ENCODE data around the gene MACIR. TPM values are rescaled to one million over a fixed set of nuclear protein-coding genes. Genes with fewer than 3 reads are reported as not detected.

The MACIR gene, protein sequence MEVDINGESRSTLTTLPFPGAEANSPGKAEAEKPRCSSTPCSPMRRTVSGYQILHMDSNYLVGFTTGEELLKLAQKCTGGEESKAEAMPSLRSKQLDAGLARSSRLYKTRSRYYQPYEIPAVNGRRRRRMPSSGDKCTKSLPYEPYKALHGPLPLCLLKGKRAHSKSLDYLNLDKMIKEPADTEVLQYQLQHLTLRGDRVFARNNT
- total RNA-seq (2022) (24.5 and 25.2 TPM in 2 replicates), Bru-seq, nascent RNA (percentile 90 among the genes with signal in this experiment), BruChase-seq, experiment 1, labeled RNA remaining after a 6-hour chase (percentile 80 among the genes with signal in this experiment), BruChase-seq, experiment 2, labeled RNA remaining after a 2-hour chase (percentile 93 among the genes with signal in this experiment)
- long read RNA-seq, transcript C5orf30-201 (3 exons, 3,049 nt): major isoform, 43 of 67 reads
- long read RNA-seq, transcript C5orf30-203 (3 exons, 1,573 nt): minor isoform, 8 of 67 reads
- long read RNA-seq, partial matches to known transcripts: 1 of 67 reads
- long read RNA-seq, other reads (novel, unspliced or antisense): 13 of 67 reads

DNA sequence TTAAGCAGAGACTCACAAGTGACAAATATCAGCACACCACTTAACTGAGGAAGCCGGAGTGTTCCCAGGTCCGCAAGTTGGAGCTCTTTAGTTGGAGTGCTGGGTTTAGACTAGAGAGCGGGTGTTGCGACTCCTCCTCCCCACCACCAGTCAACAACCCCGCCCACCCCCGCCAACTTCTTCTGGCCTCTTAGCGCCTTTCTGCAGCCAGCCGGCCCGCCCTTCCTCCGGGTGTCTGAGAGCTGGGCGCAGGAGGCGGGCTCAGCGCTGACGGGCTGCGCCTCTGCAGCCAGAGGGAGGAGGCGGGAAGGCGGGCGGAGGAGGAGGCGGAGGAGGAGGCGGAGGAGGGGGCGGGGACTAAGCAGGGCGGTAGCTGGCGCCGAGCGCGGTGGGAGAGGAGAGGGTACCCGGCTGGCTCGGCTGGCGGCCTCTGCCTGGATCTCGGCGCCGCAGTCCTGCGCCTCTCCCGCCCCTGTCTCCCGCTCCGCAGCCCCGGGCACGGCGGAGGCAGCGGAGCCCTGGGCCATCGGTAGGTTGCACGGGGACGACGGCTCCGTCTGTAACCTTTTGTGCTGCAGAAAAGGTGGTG lies at the start of gene MACIR:
Gene MACIR (plus strand): TSS at position 396 of the 589 bp plus-strand sequence. CDS start 17,157 bp downstream, outside the sequence.
- peaks cover 30% of the 10 kb centered on the region for H3K4me1 Mint-ChIP-seq (ENCODE audit: low read depth, unreplicated experiment)
- peak within 1 kb of the TSS; percentile 94 for H3K4me3 Mint-ChIP-seq (ENCODE audit: low read depth, unreplicated experiment)
- intact Hi-C loops (cut with micrococcal nuclease; ENCODE audit: unreplicated experiment): no loop called here
- TF ChIP-seq, protein P1, sequence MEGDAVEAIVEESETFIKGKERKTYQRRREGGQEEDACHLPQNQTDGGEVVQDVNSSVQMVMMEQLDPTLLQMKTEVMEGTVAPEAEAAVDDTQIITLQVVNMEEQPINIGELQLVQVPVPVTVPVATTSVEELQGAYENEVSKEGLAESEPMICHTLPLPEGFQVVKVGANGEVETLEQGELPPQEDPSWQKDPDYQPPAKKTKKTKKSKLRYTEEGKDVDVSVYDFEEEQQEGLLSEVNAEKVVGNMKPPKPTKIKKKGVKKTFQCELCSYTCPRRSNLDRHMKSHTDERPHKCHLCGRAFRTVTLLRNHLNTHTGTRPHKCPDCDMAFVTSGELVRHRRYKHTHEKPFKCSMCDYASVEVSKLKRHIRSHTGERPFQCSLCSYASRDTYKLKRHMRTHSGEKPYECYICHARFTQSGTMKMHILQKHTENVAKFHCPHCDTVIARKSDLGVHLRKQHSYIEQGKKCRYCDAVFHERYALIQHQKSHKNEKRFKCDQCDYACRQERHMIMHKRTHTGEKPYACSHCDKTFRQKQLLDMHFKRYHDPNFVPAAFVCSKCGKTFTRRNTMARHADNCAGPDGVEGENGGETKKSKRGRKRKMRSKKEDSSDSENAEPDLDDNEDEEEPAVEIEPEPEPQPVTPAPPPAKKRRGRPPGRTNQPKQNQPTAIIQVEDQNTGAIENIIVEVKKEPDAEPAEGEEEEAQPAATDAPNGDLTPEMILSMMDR (IDR thresholded peaks at IDR 0.05; ENCODE audit: unreplicated experiment): no peak
- no peaks in the 10 kb centered on the region for H3K27me3 Mint-ChIP-seq (ENCODE audit: unreplicated experiment)
- CTCF ChIA-PET: interaction anchor here (0.6 to 3.2 kb wide), 12 partner anchors 13 to 1299 kb away, joined by 3 to 21 read pairs (median 5); no protein-coding TSS in a partner anchor
- no peaks in the 10 kb centered on the region for H3K9me3 Mint-ChIP-seq (ENCODE audit: low read depth, unreplicated experiment)
- DNase-seq: peak; percentile 99
- no TSS peak for BruUV-seq (replicated peaks)
- peak within 1 kb of the TSS; percentile 79 for H3K27ac Mint-ChIP-seq (ENCODE audit: unreplicated experiment)
- peaks cover 23% of the 10 kb centered on the region for H3K36me3 Mint-ChIP-seq (ENCODE audit: insufficient read depth, unreplicated experiment)

DNA sequence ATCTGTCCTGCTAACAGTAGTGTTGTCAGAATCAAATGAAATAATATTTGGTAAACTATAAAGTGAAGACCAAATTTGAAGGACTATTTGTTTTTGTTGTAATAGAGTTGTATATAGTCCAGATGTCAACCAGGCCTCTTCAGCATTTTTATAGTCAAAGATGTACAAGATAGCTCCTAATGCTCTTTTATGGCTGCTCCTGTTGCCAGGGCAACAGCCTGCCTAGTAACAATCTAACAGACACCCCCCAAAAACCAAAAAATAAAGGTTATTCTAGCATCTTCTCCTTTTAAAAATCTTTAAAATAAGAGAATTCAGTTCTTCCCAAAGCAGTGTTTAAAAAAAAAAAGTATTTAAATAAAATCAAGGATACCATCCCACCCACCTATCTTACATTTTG lies 49.5 kb upstream of the MACIR start:
- TF ChIP-seq, protein P1 (IDR thresholded peaks at IDR 0.05; ENCODE audit: unreplicated experiment): no peak
- Mint-ChIP-seq H3K27ac (ENCODE audit: unreplicated experiment) (no peak overlapping the region), H3K4me3 (ENCODE audit: low read depth, unreplicated experiment) (no peak overlapping the region), H3K9me3 (ENCODE audit: low read depth, unreplicated experiment) (no peaks in the 10 kb centered on the region), H3K27me3 (ENCODE audit: unreplicated experiment) (no peaks in the 10 kb centered on the region), H3K4me1 (ENCODE audit: low read depth, unreplicated experiment) (no peaks in the 10 kb centered on the region), H3K36me3 (ENCODE audit: insufficient read depth, unreplicated experiment) (no peaks in the 10 kb centered on the region)
- no TSS peak for BruUV-seq (replicated peaks)
- DNase-seq: no peak
- intact Hi-C loops (cut with micrococcal nuclease; ENCODE audit: unreplicated experiment): no loop called here
- CTCF ChIA-PET: no interaction called here

DNA sequence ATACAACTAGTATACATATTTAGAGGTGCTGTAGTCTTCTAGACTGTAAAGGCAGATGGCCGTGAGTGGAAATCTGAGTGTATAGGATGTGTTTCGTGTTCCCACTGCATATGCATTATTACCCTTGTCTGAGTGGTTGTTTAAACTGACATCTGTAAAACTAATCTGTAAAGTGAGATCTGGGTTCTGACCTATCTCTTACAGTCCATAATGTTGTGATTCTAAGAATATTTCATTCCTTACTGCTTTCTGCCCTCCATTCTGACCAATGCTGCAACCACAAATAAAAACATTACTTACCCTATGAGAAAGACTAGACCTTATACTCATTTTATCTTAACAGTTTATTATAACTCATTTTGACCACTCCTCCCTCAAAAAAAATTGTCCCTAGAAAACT lies 47.6 kb upstream of the MACIR start:
- Mint-ChIP-seq H3K4me3 (ENCODE audit: low read depth, unreplicated experiment) (no peak overlapping the region), H3K36me3 (ENCODE audit: insufficient read depth, unreplicated experiment) (no peaks in the 10 kb centered on the region), H3K27me3 (ENCODE audit: unreplicated experiment) (no peaks in the 10 kb centered on the region), H3K27ac (ENCODE audit: unreplicated experiment) (no peak overlapping the region), H3K4me1 (ENCODE audit: low read depth, unreplicated experiment) (no peaks in the 10 kb centered on the region), H3K9me3 (ENCODE audit: low read depth, unreplicated experiment) (no peaks in the 10 kb centered on the region)
- TF ChIP-seq, protein P1 (IDR thresholded peaks at IDR 0.05; ENCODE audit: unreplicated experiment): no peak
- no peak for DNase-seq
- BruUV-seq (replicated peaks): no TSS peak
- CTCF ChIA-PET: no interaction called here
- intact Hi-C loops (cut with micrococcal nuclease; ENCODE audit: unreplicated experiment): loop anchor here (10.0 kb wide), 1 partner anchor 346 kb away; no protein-coding TSS in a partner anchor

DNA sequence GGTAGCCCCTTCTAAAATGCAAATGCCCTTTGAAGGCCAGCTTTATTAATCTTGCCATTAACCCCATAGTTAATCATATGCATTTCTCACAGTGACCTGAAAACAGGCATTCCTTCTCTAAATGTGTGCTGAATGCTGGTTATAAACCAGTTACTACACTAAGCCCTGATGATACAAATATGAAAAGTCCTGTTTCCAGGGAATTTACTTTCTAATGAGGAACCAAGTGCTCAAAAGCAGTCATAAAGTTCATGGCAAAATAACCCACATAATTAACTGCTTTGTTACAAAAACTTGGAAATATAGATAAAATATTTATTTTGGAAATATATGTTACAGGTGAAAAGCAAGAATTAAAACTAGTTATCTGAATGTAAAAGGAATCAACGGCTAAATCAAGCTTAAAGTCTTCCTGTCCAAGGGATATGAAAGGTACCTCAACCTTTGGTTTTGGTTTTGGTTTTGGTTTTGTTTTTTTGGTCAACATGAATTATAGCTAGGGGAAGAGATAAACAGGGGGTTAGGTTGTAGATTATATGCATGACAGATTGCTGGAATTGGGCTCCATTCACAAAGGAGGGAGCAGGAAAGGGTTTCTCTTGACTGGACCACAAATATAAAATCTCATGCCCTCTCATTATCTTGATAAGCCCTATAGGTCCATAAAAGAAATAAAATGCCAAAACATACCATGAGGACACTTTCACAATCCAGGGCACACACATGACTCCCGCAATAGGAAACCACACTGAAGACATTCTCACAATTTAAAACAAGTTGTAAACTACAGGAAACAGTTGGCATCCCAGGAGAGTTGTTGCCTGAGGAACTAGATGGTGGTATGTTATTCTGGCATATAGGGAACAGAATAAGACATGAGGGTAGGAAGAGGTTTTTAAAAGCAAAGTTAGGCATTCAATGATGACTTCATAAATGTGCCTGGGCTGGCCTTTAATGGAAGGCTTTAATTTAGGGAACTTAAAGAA lies 46.7 kb upstream of the MACIR start:
- intact Hi-C loops (cut with micrococcal nuclease; ENCODE audit: unreplicated experiment): loop anchor here (10.0 kb wide), 1 partner anchor 347 kb away; no protein-coding TSS in a partner anchor
- no TSS peak for BruUV-seq (replicated peaks)
- TF ChIP-seq, protein P1 (IDR thresholded peaks at IDR 0.05; ENCODE audit: unreplicated experiment): no peak
- H3K4me1 Mint-ChIP-seq (ENCODE audit: low read depth, unreplicated experiment): no peaks in the 10 kb centered on the region
- DNase-seq: no peak
- H3K27me3 Mint-ChIP-seq (ENCODE audit: unreplicated experiment): no peaks in the 10 kb centered on the region
- H3K27ac Mint-ChIP-seq (ENCODE audit: unreplicated experiment): no peak overlapping the region
- no peaks in the 10 kb centered on the region for H3K36me3 Mint-ChIP-seq (ENCODE audit: insufficient read depth, unreplicated experiment)
- CTCF ChIA-PET: interaction anchor here (1.0 kb wide), 1 partner anchor 13 kb away, joined by 4 read pairs; no protein-coding TSS in a partner anchor
- H3K4me3 Mint-ChIP-seq (ENCODE audit: low read depth, unreplicated experiment): no peak overlapping the region
- no peaks in the 10 kb centered on the region for H3K9me3 Mint-ChIP-seq (ENCODE audit: low read depth, unreplicated experiment)
